ENCODE data around the gene TOP3A.

- TF ChIP-seq CTCF (IDR thresholded peaks at IDR 0.05) (no peak), POLR2AphosphoS5 (IDR thresholded peaks at IDR 0.05) (no peak)
Measured at GRCh38 chr17:18257268-18257981, 57.4 kb downstream of the TOP3A start.

Data from prostate gland (tissue), 2 donors.